Aorta (tissue), 5 donors: Measurements from ENCODE around the gene ANKLE2. TPM values are rescaled to one million over a fixed set of nuclear protein-coding genes. Genes with fewer than 3 reads are reported as not detected.
"Not testable (repeated sequence)": the region's sequence is repeated elsewhere in the genome, so short reads cannot be mapped to it uniquely, and the experiment has no call there.

Source experiments
- ATAC-seq: fragments of 200-7000 bp; cut with Tn5 transposase; one replicate; pipeline ENCODE4 v1.9.1; 2022; ENCODE audit warnings: moderate library complexity; ENCODE audit not compliant: low FRiP score
- DNase-seq, 2 donors: peaks; one replicate each; pipeline ENCODE4 v3.0.0-alpha.2; 2020
- H3K27ac ChIP-seq, 2 donors: one replicate each; pipeline ENCODE4 v1.5.1; 2013; ENCODE audit warnings: low read length in 2 of 2, mild to moderate bottlenecking in 2 of 2, moderate library complexity in 2 of 2, control low read depth in 1 of 2, inconsistent platforms in 1 of 2, low read depth in 1 of 2
- H3K27me3 ChIP-seq, 2 donors: one replicate each; pipeline ENCODE4 v1.6.1; 2013; ENCODE audit warnings: control low read depth in 1 of 2, low read length in 1 of 2, mild to moderate bottlenecking in 1 of 2, moderate library complexity in 1 of 2; ENCODE audit not compliant: insufficient read depth in 2 of 2, control insufficient read depth in 1 of 2
- H3K36me3 ChIP-seq, 2 donors: one replicate each; pipeline ENCODE4 v1.6.1; 2013; ENCODE audit warnings: control low read depth in 1 of 2, low read length in 1 of 2, mild to moderate bottlenecking in 1 of 2; ENCODE audit not compliant: insufficient read depth in 2 of 2, control insufficient read depth in 1 of 2
- H3K4me1 ChIP-seq, 2 donors: one replicate each; pipeline ENCODE4 v1.6.1; 2013; ENCODE audit warnings: low read length in 2 of 2, control low read depth in 1 of 2, mild to moderate bottlenecking in 1 of 2, moderate library complexity in 1 of 2; ENCODE audit not compliant: insufficient read depth in 2 of 2, control insufficient read depth in 1 of 2
- H3K4me3 ChIP-seq, 2 donors: one replicate each; pipeline ENCODE4 v1.5.1; 2013; ENCODE audit warnings: low read length in 2 of 2, control low read depth in 1 of 2, mild to moderate bottlenecking in 1 of 2
- H3K9me3 ChIP-seq: one replicate; pipeline ENCODE4 v1.6.1; 2013; ENCODE audit warnings: mild to moderate bottlenecking, low read length; ENCODE audit not compliant: control insufficient read depth
- WGBS, 2 donors: extraction: QIAGEN DNeasy Blood & Tissue Kit; methylation state at CpG; one replicate each; pipeline ENCODE4 v1.1.7; 2013; 5-methylcytosine and 5-hydroxymethylcytosine counted together
- intact Hi-C, 2 donors: fragments of 100-400 bp; cut with DNase I; formaldehyde crosslinking; loops; one replicate each; pipeline versions ENCODE4 v1.14.2 to v1.15.0; 2022
- polyA plus RNA-seq, 2 donors: library from polyadenylated mRNA; stranded (reverse); fragments of 200-250 nt; gene quantifications; one replicate each; pipeline ENCODE4 v1.2.3, GENCODE V29; 2013
- total RNA-seq, 2 donors: library from RNA; stranded (reverse); fragmentation: NEBNext Ultra II Directional; extraction: Animal tissue kit (Norgen Biotek cat#: 25700); gene quantifications; one replicate each; pipeline ENCODE4 v1.2.1, GENCODE V29; 2021
- donor health status: healthy with polysubstance abuse.
- donor health status: Bipolar disorder and iron deficiency.
- donor health status: DM: no; HTN: no; CAD: no.
- donor health status: DM: no; HTN: no; CAD: no.
- donor health status: DM: yes; HTN: yes; CAD: no.

The ANKLE2 gene
- total and polyA plus RNA-seq, 4 donors: 7.6 to 65.1 (median 53.9) TPM

DNA sequence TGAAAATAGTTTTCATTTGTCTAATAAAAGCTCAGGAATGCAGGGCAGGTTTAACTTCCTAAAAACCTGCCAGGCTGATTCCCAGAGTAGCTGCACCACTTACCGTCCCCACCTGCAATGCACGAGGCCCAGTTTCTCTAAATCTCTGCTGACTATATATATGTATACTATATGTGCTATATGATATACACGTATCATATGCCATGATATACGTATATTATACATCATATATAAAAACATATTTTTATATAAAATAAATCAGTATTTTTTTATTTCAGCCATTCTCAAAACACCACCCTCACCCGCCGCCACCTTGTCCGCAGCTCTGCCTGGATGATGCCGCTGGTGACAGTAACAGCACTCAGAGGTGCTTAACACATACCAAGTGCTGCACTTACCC, 2.3 kb downstream of the ANKLE2 start:
- Histone ChIP-seq H3K36me3 (no peaks in the 10 kb centered on the region), H3K27me3 (no peaks in the 10 kb centered on the region), H3K27ac (no peak overlapping the region), H3K4me1 (peaks cover 0 to 2% of the 10 kb centered on the region in 2 donors), H3K4me3 (no peak overlapping the region), H3K9me3 (no peaks in the 10 kb centered on the region)
- DNase-seq (no peak), ATAC-seq (no peak)
- intact Hi-C loops: no loop called here
- 92 to 93% methylated on average over 8 of the region's 8 CpGs for WGBS, 2 donors

DNA sequence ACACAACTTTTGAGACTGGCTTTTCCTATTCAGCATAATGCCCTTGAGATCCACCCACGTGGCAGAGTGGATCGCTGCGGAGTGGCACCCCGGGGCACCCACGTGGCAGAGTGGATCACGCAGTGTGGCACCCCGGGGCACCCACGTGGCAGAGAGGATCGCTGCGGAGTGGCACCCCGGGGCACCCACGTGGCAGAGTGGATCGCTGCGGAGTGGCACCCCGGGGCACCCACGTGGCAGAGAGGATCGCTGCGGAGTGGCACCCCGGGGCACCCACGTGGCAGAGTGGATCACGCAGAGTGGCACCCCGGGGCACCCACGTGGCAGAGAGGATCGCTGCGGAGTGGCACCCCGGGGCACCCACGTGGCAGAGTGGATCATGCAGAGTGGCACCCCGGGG, 2.8 kb downstream of the ANKLE2 start:
- WGBS, 2 donors: 87 to 91% methylated on average over 26 to 28 of the region's 28 CpGs
- H3K9me3 ChIP-seq, H3K4me3 ChIP-seq, H3K4me1 ChIP-seq, DNase-seq, H3K27ac ChIP-seq, ATAC-seq, H3K36me3 ChIP-seq, intact Hi-C loops, H3K27me3 ChIP-seq: not testable (repeated sequence)

DNA sequence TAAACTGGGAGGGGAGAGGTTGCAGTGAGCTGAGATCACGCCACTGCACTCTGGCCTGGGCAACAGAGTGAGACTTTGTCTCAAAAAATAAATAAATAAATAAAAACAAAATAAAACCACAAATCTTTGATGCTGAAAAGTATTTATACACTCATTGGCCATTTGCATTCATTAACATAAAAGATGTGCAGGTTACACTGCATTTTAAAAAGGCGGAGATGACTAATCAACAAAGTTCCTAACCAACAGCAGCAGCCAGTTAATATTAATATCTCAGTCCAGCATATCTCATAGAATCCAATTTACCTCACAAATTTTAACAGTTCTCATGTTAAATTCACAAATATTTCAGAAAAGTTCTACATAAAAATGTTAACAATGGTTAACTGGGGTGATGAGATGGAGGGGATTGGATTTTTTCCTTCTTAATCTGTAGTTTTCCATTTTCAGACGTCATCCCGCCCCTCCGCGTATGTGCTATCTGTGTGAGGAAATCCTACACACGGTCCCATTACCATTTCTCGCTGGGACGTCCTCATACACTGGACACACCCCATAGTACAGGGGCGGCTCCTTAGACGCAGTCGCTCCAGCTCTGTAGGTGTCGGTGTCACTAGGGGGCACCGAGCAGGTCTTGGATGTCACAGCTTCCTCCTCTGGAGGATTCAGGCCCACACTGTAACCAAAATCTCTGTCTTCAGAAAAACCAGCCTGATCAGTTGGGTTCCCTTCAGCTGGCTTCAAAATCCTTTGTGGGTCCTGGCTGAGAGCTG, 7.3 kb downstream of the ANKLE2 start:
- Histone ChIP-seq H3K27me3 (no peaks in the 10 kb centered on the region), H3K4me1 (no peaks in the 10 kb centered on the region), H3K9me3 (no peaks in the 10 kb centered on the region), H3K27ac (no peak overlapping the region), H3K36me3 (peaks cover 0 to 4% of the 10 kb centered on the region in 2 donors), H3K4me3 (no peak overlapping the region)
- DNase-seq (peak in 1 of 2 donors; percentile 15), ATAC-seq (no peak)
- 86 to 87% methylated on average over 14 of the region's 14 CpGs for WGBS, 2 donors
- intact Hi-C loops: no loop called here

DNA sequence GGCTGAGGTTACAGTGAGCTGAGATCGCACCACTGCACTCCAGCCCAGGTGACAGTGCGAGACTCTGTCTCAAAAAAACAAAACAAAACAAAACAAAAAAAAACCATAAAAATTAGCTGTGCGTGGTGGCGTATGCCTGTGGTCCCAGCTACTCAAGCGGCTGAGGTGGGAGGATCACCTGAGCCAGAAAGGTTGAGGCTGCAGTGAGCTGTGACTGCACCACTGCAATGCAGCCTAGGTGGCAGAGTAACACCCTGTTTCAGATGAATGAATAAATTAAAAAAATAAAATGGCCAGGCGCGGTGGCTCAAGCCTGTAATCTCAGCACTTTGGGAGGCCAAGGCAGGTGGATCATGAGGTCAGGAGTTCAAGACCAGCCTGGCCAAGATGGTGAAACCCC, 8.0 kb downstream of the ANKLE2 start:
- DNase-seq: peak in 1 of 2 donors; percentile 6
- H3K27me3 ChIP-seq, H3K9me3 ChIP-seq, H3K4me3 ChIP-seq, H3K27ac ChIP-seq, H3K36me3 ChIP-seq, H3K4me1 ChIP-seq, ATAC-seq, intact Hi-C loops: not testable (repeated sequence)
- 95 to 96% methylated on average over 7 of the region's 7 CpGs for WGBS, 2 donors

DNA sequence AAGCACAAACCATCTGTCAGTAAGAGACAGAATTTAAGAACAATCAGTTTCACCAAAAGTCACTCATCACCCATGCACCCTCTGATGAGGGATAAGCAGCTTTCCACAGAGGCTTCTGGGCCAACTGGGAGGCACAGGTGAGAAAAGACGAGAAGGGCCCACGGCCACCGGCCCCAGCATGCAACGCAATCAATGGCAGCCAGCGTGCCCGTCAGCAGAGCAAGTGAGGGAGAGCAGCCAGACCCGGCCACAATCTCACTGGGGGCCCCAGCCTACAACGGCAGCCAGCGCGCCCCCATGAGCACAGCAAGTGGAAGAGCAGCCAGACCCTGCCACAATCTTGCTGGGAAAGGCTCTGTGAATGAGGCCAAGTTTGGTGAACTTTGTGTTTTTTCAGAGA, 13.3 kb downstream of the ANKLE2 start:
- ATAC-seq (no peak), DNase-seq (peak in 1 of 2 donors; percentile 34)
- intact Hi-C loops: no loop called here
- H3K9me3 ChIP-seq: no peaks in the 10 kb centered on the region
- H3K4me1 ChIP-seq: no peaks in the 10 kb centered on the region
- H3K4me3 ChIP-seq: no peak overlapping the region
- peaks cover 8 to 14% of the 10 kb centered on the region in 2 donors for H3K36me3 ChIP-seq
- 85 to 89% methylated on average over 10 of the region's 10 CpGs for WGBS, 2 donors
- no peaks in the 10 kb centered on the region for H3K27me3 ChIP-seq
- no peak overlapping the region for H3K27ac ChIP-seq

DNA sequence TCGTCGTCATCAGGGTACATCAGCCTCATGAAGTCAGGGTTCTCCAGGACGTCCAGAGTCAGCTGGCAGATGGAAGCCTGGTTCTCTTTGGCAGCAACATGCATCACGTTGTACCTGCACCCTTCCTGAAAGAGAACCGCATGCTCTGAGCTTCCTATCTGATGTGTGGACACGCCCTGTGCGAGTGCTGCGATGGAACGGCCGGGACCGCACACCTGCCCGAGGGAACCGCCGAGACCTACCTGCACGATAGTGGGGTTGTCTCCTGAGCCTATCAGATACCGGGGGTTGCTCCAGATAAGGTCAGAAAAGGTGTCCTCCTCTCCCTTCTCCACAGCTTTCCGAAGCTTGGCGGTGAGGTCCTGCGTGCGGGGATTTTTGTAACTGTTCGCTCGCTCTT, 13.7 kb downstream of the ANKLE2 start:
- no peaks in the 10 kb centered on the region for H3K4me1 ChIP-seq
- intact Hi-C loops: no loop called here
- peak in 1 of 2 donors; percentile 31 for DNase-seq
- 94% methylated on average over 22 of the region's 22 CpGs for WGBS, 2 donors
- H3K27ac ChIP-seq: no peak overlapping the region
- H3K4me3 ChIP-seq: no peak overlapping the region
- H3K27me3 ChIP-seq: no peaks in the 10 kb centered on the region
- no peaks in the 10 kb centered on the region for H3K9me3 ChIP-seq
- ATAC-seq: no peak
- H3K36me3 ChIP-seq: peaks cover 8 to 14% of the 10 kb centered on the region in 2 donors

DNA sequence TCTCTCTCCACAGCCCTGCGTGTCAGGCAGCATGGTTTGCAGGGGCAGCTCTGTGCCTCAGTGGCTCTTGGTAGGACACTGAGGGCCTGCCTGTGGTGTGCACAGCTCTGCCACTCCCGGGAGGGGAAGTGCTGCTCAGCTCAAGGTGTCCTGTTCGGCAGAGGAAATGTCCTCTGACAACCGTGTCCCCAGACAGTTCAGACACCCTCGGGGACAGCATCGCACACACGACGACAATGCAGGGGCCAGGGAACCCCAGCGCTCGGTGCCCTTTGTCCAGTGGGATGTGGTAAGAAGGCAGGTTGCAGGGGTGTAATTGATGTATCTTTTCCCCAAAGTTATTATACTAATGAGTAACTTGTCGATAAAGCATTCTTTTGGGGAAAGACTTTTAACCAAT, 14.2 kb downstream of the ANKLE2 start:
- Histone ChIP-seq H3K36me3 (peaks cover 8 to 17% of the 10 kb centered on the region in 2 donors), H3K27me3 (no peaks in the 10 kb centered on the region), H3K4me3 (no peak overlapping the region), H3K27ac (no peak overlapping the region), H3K4me1 (no peaks in the 10 kb centered on the region), H3K9me3 (no peaks in the 10 kb centered on the region)
- ATAC-seq (no peak), DNase-seq (peak in 1 of 2 donors; percentile 24)
- WGBS, 2 donors: 94 to 95% methylated on average over 11 of the region's 11 CpGs
- intact Hi-C loops: no loop called here

DNA sequence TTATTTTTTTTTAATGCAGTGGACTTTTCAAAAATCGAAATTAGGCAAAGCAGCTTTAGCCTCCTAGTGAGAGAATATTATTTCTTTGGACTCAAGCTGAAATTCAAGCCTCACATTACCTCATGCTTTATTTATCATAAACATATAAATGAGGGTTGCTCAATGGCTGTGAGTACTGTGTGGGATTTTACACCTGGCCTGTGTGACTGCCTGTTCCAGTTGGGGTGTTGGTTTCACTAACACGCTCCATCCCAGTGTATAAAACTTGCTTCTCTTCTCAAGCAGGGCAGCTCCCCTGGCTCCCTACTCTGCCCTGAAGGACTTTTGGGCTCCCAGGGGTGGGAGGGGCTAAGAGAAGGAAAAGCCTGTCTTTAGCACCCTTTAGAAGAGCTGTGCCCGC, 15.0 kb downstream of the ANKLE2 start:
- WGBS, 2 donors: 92 to 93% methylated on average over 3 of the region's 3 CpGs
- Histone ChIP-seq H3K27ac (no peak overlapping the region), H3K36me3 (peaks cover 8 to 19% of the 10 kb centered on the region in 2 donors), H3K27me3 (no peaks in the 10 kb centered on the region), H3K4me1 (no peaks in the 10 kb centered on the region), H3K4me3 (no peak overlapping the region), H3K9me3 (no peaks in the 10 kb centered on the region)
- intact Hi-C loops: no loop called here
- ATAC-seq: no peak
- DNase-seq: no peak

DNA sequence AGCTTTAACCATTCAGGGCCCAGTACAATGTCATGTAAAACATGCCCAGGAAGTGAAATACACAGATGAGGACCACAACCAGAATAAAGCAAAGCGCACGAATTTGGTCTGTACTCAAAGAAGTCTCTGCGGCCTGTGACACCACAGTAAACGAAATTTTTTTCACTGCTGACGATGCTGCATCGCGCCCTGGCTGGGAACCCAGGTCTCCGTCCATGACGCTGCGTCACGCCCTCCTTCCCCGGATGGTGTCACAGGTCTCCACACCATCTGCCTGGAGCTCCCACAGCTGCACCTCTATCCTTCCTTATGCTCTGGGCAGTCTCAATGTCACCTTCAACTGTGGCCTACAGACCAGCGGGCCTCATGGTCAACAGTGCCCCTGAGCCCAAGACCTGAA, 17.8 kb downstream of the ANKLE2 start:
- no peak for ATAC-seq
- WGBS, 2 donors: 87 to 91% methylated on average over 13 of the region's 13 CpGs
- Histone ChIP-seq H3K27me3 (no peaks in the 10 kb centered on the region), H3K4me1 (no peaks in the 10 kb centered on the region), H3K36me3 (peaks cover 8 to 19% of the 10 kb centered on the region in 2 donors), H3K27ac (no peak overlapping the region), H3K9me3 (no peaks in the 10 kb centered on the region), H3K4me3 (no peak overlapping the region)
- intact Hi-C loops: no loop called here
- peak in 1 of 2 donors; percentile 11 for DNase-seq
